Endometrium (tissue), 2 donors: ENCODE measurements around the gene ILDR2.
"Not testable (repeated sequence)": the region's sequence is repeated elsewhere in the genome, so short reads cannot be mapped to it uniquely, and the experiment has no call there.

Experiments
- FAIRE-seq: peaks from 2 replicates; lab custom pipeline; 2012; peaks lifted over from hg19 to GRCh38; lab: Jason Lieb, UNC
- donor health status: control.
- donor health status: control.

The ILDR2 gene

DNA sequence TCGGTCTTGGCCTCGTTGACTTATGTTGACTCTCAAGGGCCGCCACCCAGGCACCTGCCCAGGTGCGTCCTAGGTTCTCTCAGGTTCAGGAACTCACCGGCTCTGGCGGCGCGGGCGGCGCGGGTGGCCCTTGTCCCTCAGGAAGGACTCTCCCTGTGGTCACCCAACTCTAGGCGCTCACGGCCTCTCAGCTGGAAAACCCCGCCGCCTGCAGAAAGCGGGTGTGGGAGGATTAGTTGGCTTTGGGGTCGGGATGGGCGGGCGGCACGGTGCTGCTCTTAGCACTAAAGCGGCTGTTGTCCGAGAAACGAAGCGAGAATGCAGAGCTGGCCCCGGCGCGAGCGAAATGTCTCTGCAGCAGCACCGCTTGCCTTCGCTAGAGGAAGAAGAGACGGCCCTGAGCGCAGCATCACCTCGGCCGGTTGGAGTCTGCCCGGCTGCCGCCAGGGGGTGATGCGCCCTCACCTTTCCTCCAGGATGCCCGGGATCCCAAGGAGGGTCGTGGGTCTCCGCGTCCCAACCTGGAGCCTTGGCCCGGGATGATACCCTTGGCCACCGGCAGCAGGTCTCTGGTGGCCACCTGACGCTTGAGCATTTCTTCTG is 91.2 kb downstream of the ILDR2 start:
- no peak for FAIRE-seq

DNA sequence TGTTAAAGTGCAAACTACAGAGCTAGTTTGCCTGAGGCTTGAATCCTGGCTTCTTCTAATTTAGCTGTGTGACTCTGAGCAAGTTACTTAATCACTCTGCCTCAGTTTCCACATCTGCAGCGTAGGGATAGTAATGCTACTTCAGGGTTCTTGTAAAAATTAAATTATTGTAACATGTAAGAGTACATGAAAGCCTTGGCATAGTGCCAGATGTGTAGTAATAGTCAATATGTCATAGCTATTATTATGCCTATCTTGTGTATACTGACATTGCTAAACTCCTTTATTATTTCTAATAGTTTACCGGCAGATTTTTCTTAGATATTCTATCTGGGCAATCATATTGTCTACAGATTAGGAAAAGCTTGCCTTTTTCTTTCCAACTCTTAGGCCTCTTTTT is 92.4 kb downstream of the ILDR2 start:
- FAIRE-seq: no peak

DNA sequence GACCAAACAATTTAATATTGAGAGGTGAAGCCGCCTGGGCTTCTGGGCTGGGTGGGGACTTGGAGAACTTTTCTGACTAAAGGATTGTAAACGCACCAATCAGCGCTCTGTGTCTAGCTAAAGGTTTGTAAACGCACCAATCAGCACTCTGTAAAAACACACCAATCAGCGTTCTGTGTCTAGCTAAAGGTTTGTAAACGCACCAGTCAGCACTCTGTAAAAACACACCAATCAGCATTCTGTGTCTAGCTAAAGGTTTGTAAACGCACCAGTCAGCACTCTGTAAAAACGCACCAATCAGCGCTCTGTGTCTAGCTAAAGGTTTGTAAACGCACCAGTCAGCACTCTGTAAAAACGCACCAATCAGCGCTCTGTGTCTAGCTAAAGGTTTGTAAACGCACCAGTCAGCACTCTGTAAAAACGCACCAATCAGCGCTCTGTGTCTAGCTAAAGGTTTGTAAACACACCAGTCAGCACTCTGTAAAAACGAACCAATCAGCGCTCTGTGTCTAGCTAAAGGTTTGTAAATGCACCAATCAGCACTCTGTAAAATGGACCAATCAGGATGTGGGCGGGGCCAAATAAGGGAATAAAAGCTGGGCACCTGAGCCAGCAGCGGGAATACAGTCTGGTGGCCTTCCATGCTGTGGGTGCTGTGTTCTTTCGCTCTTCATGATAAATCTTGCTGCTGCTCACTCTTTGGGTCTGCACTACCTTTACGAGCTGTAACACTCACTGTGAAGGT is 97.0 kb downstream of the ILDR2 start:
- FAIRE-seq: not testable (repeated sequence)

DNA sequence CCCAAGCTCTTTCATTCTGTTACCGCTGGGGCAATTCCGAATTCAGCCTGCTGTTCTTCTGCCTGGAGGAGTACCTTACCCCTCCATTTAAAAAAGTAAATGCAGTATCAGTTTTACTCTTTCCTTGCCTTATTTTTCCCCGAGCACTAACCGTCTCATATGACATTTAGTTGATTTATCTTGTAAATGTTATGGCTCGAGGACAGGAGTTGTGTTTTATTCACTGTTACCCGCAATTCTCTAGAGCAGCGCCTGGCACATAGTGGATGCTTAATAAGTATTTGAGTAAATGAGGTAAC is 98.9 kb downstream of the ILDR2 start:
- FAIRE-seq: no peak

DNA sequence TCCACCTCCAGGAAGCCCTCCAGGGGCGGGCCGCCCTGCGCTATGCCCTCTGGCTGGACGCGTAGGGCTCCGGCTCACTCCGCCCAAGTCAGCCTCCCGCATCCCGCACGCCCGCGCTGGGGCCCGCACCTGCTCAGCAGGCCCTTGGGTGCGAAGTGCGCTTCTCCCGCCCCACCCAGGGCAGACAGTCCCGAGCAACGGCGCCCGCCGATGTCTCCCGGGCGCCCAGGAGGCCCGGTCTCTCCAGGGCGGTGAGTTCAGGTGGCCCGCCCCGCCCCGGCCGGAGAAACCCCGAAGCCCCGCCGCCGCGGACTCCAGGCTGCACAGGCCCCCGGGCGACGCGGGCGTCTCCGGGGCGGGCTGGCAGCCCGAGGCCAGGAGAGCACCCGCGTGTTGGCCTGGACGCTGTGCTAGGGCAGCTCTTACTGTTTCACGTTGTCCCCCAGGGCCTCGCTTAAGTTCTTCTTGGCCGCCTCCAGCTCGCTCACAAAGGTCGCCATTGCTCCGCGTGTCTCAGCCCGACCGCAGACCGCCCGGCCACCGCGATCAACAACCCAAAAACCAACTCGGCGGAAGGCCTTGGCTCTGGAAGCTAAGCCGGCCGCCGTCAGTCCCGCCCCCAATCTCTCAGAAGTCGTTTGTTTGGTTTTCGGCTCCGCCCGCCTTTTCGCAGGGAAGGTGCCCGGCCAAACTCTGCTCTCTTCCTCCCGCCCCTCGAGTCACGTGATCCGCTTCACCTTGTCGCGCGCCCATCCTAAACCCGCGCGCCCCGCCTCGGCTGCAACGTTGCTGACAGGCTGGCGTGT is 99.4 kb downstream of the ILDR2 start, which contains the start of gene TADA1:
TADA1 (minus strand) TSS at position 531 of the 806 bp plus-strand sequence; CDS start at position 500, 31 bp downstream.
- FAIRE-seq: peak; percentile 99

DNA sequence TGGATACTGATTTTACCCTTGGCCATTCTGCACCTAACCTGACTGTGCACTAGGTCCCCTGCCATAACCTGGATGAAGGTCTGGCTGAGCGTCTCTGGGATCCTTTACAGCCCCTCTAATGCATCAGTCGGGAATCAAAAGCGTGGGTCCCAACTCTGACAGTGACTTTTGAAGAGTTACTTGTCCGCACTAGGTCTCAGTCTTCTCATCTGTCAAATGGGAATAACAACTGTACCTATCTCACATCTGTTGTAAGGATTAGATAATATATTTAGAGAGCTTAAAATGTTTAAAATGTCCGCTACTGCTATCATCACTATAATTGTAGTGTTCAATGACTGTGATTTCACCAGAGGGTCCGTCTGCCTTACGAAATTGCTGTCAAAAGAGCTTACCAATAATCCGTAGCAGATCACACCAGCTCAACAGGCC is 100.0 kb downstream of the ILDR2 start:
- no peak for FAIRE-seq

DNA sequence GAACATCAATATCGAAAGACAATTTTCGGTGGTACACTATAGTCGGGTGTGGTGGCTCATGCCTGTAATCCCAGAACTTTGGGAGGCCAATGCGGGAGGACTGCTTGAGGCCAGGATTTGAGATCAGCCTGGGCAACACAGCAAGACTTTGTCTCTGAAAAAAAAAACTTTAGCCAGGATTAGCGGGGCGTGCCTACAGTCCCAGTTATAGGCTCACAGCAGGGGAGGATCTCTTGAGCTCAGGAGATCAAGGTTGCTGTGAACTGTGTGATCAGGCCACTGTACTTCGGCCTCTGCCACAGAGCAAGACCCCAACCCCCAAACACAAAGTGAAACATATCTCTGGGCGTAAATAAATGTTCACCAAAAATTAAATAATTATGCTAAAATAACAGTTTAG is 100.9 kb downstream of the ILDR2 start:
- no peak for FAIRE-seq

DNA sequence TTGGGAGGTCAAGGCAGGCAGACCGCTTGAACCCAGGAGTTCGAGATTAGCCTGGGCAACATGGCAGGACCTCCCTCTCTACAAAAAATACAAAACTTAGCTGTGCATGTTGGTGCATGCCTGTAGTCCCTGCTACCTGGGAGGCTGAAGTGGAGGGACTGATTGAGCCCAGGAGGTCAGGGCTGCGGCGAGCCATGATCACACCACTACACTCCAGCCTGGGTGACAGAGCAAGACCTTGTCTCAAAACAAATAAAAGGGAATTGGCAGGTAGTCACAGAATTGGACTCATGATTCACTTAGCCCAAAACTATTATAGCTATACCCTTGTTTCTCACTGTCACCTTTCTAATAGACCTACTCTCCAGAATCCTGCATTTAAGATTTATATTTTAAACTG is 104.8 kb downstream of the ILDR2 start:
- FAIRE-seq: no peak

DNA sequence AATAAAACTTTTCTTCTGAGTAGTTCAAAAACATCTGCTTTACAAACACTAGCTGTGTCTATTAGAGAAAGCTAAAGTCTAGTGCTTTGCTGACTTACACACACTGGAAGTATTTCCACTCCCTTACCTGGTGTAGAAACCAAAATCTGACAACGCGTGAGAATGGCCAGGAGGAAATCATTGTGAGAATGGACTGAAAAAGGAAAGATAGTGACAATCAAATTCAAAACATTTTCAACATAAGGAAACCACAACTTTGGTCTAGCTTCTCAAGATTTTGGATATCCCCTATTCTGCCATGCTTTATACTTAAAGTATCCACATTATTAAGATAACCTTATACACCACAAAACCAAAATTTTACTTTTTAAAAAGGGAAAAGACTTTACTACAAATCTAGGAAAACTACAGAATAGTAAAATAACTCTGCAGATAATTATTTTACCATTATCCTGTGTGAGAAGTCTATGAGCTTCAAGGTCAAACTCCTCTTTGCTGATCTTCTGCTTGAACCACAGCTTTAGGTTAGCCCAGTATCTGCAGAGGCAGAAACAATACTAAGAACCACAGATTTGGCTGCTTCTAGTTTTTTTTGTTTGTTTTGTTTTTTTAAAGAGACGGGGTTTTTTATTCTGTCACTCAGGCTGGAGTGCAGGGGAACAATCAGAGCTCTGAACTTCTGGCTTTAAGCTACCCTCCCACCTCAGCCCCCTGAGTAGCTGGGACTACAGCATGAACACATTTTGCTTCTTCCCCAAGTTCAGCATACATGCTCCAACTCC is 105.8 kb downstream of the ILDR2 start:
- no peak for FAIRE-seq

DNA sequence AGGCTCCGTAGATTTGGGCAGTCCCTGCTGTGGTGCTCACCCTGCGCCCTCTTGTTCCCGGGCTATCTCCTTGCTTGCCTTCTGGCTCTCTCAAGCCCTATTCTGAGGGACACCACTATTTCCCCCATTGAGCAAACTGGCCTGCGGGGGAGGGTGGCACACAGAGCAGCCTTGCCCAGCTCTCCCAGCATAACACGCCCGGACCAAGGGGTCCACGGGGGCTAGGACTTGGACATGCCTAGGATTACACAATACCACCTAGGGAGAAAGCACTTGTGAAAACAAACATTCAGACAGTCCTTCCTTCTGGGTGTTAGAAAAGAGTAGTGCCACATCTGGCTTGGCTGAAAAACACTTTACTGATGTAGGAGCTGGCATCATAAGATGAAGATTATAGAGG is 106.7 kb downstream of the ILDR2 start:
- FAIRE-seq: no peak

DNA sequence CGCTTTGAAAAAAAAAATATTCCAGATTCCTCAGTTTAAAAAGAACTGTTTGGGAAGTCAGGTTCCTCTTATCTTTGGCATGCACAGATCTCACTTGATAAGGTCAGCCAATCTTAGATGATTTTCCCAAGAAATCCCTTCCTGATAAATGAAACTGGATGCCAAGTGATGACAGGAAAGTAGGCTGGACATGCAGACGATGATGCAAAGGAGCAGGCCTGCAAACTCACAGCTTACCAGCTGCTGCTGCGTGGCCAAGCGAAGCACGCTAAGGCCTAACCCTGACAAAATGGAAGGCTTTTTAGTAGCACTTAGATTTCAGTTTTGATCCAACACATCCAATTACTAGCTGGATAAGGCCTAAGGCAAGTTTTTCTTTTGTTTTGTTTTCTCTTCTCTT is 109.4 kb downstream of the ILDR2 start:
- no peak for FAIRE-seq

DNA sequence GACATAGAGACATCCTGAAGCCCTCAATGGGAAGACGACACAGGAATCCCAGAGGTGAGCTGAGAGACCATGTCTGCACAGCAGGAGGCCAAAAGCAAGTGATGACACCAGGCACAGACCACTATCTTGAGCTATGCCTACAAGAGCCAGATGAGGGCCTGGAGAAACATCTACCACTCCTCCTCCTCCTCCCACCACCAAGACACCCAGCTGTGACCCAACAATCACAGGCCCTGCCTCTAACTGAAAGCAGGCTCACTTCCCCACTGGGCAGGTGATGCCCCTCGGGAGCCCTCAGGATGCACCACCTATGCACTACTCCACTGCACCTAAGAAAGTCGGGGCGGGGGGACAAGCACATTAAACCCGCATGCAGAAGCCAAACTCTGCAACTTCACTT is 115.7 kb downstream of the ILDR2 start:
- no peak for FAIRE-seq

- FAIRE-seq: no peak
These were observed 116.5 kb downstream of the ILDR2 start for GRCh38 chr1:166858726-166859419.
